NCI-H2227 (cell line): ENCODE measurements around the gene FAM107B.
"Not testable (repeated sequence)": the region's sequence is repeated elsewhere in the genome, so short reads cannot be mapped to it uniquely, and the experiment has no call there.

Experiments used
- DNase-seq: peaks from one replicate; lab custom pipeline; 2025; ENCODE audit not compliant: unreplicated experiment; lab: John Stamatoyannopoulos, UW

The FAM107B gene

DNA sequence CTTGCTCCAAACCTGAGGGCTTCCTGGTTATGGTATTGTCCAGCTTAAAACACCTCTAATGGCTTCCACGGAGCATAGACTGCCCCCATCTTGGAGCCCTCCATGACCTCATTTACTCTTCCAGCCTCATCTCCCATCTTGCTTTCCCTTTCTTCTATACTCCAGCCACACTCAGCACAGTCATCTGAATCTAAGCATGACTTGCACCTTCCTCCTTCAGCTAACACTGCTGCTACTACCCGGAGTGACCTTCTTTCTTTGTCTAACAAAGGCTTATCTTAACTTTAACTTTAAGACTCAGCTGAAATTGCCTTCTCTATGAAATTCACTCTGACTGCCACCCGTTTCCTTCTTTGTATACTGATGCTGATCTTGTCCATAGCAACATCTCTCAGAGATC is 135.1 kb downstream of the FAM107B start:
- no peak for DNase-seq

DNA sequence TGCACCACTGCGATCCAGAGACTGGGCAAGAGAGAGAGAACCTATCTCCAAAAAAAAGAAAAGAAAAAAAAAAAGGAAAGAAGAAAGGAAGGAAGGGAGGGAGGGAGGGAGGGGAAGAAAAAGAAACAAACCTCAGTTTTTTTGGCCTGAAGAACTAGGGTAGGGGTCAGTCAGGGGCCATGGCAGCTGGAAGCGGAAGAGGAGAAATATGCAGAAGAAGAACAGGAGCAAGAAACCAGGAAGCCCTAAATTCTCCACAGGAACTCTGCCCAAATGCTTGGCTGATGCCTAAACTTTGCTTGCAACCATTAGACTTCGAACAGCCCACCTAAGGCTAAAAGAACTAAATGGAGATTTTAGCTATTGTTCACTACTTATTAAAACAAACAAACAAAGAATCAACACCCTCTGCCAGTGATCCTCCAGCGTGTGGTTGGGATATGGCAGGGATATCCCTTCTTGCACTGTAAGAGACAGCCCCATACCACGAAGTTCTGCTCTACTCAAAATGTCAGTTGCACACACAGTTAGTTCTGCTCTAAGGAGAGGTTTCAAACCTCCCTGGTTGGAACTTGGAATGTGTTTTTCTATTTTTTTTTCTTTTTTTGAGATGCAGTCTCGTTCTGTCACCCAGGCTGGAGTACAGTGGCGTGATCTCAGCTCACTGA is 139.5 kb downstream of the FAM107B start:
- no peak for DNase-seq

DNA sequence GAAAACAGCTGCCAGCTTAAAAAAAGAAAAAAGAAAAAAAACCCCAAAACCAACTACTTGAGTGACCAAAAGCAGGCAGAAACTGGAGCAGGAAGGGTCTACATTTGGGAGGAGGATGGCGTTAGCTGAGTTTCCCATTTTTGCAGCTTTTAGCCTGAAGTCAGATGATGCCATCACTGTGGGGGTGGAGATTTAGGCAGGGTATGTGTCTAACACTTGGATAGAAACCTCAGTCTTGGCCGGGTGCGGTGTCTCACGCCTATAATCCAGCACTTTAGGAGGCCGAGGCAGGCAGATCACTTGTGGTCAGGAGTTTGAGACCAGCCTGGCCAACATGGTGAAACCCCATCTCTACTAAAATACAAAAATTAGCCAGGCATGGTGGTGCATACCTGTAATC is 140.1 kb downstream of the FAM107B start:
- not testable (repeated sequence) for DNase-seq

DNA sequence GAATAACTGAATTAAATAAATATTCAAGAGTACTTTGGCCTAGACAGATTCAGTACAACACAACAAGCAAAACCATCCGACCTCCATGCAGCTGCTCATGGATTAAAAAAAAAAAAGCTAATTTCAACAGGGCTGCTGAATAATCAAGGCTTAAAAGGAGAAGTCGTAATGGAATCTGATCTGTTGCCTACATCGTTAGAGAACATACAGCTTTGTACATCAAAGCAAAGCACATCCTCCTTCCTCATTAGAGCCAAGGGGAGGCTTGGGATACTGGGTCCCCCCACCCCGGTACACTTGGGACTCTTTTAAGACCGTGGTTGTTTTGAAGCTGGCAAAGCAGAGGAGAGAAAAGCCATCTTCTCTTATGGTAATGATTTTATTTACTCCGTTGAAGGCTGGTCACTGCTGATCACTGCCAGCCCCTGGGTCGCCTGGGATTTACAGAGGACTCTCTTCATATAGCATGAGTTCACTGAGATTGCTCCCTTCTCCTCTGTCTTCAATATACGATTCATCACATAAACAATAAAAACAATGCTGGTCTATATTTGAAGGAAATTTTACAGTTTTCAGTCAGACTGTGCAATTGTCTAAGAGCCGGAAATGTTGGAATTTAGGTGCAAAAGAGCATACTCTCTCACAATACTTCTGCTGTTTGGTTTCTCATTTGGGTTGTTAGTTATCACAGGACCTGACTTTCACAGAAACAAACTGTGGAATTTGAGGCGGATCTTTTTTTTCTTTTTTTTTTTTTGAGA is 148.8 kb downstream of the FAM107B start:
- DNase-seq: no peak

DNA sequence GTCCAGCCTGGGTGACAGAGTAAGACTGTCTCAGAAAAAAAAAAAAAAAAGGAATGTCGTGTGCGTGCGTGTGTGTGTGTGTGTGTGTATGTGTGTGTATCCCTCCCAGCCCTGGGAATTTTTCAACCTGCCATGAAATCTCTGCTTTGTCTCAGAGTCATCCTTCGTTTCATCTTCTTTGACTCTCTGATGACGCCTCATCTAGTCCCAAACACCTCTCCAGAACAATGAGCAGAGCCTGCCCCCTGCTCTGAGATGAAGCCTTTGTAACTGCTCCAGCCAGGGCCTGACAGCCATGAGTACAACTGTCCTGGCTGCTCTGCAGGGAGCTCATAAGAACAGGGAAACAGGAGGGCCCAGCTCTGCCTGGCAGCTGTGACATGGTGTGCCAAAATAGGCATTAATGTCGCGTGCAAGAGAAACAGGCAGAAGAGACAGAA is 149.5 kb downstream of the FAM107B start:
- peak; percentile 30 for DNase-seq

DNA sequence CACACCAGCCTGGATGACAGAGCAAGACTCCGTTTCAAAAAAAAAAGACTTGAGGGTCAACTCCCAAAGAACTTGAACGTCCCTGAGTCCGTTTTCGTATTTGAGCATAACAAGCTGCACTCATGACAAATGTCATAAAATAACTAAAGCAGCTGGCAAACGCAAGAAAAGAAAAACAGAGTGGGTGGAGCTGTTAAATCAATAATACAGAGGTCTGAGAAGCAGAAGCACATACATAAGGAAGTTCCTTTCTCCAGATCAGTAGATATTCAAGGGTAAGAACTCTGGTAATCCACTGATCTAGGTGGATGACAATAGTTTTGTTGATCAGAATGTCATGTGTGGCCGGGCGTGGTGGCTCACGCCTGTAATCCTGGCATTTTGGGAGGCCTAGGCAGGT is 150.1 kb downstream of the FAM107B start:
- no peak for DNase-seq

DNA sequence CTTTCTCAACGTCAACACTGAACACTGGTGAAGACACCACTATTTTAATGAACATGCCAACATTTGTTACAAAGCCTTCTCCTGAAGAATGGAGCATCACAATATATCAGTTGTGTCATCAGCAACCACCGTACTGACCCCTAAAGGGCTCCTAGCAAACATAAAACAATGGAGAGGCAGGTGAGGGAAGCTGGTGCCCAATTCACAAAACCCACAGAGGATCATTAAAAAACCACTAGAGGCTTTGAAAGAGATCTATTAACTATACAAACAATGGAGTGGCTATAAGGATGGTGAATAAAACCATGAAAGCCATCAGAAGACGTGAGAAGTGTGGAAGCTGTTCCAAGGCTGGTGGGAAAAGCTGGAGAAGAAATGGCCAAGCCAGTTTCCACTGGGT is 150.8 kb downstream of the FAM107B start:
- no peak for DNase-seq

DNA sequence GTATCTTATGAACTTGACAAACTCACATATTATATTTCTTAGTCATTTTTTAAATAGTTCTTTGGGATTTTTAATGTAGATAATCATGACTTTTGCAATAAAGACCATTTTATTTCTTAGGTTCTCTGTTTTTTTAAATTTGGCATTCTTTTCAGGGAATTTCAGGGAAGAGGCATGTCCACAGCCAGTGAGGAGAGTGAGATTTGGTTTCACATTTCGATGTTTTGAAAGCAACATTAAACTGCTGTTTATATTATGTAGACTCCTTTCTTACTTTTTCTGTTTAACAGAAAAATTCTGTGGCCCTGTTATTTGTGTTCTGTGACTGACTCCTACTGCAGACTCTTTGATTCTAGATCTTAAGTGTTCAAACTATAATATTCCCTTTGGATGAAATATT is 153.7 kb downstream of the FAM107B start:
- DNase-seq: no peak

DNA sequence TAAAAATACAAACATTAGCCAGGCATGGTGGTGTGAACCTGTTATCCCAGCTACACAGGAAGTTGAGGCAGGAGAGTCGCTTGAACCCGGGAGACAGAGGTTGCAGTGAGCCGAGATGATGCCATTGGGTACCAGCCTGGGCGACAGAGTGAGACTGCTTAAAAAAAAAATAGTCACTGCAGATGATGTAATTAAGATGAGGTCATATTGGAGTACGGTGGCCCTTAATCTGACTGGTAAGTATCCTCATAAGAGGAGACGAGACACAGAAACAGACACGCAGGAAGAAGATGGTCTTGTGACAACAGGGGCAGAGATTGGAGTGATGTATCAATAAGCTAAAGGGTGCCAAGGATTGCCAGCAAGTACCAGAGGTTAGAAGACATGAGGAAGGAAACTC is 156.0 kb downstream of the FAM107B start:
- no peak for DNase-seq

DNA sequence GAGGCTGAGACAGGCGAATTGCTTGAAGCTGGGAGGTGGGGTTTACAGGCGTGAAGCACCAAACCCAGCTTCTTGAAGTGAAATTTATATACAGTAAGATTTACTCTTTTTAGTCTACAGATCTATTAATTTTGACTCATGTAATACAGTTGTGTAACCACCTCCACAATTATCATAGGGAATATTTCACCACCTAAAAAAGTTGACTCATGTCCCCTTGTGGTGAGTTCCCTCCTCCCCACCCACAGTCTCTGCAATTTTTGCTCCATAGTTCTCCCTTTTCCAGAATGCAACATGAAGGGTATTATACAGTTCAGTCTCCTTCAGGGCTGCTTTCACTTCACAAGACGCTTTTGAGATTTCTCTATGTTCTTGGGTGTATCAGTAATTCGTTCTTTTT is 156.8 kb downstream of the FAM107B start:
- no peak for DNase-seq

DNA sequence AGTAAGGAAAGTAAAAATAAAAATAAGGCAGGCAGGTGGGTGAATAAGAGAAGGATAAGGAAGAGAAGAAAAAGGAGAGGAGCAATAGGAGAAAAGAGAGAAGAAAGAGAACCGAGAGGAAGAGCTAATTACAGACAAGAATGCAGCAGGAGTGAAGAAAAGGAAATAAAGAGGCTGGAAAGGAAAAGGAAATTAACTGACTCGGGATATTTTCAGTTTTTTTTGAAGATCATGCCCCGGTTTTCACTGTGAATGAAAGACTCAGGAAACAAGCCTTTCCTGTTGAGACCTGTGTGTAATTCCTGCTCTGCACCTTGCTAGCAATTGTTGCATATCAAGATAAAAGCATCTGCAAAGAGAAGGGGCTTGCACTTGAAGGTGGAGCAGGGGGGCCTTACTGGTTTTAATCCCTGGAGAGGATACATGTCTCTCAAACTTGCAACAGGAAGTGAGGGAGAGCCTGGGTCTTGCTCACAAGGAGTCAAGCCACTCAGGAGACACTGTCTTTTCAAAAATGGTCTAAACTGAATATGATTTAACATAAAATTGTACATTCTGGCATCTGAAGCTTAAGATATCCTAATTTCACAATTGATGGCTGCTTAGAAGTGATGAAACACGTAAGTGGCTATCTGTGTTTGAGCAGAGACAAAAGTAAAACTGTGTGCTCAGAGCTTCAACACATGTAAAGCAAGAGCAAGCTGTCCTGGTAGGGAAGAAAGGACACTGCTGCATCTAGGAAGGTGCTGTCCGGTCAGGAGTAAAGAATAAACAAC is 157.6 kb downstream of the FAM107B start:
- DNase-seq: no peak

DNA sequence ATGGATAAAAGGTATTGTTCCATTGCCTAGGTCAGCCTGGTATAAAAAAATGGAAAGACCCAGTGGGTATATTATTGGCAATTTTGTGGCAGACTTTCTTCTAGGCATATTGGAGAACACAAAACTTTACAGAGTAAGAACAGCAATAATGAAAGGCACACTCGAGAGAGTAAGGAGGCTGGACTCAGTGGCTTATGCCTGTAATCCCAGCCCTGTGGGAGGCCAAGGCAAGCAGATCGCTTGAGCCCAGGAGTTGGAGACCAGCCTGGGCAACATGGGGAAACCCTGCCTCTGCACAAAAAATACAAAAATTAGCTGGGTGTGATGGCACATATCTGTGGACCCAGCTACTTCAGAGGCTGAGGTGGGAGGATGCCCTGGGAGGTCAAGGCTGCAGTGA is 158.2 kb downstream of the FAM107B start:
- DNase-seq: no peak

DNA sequence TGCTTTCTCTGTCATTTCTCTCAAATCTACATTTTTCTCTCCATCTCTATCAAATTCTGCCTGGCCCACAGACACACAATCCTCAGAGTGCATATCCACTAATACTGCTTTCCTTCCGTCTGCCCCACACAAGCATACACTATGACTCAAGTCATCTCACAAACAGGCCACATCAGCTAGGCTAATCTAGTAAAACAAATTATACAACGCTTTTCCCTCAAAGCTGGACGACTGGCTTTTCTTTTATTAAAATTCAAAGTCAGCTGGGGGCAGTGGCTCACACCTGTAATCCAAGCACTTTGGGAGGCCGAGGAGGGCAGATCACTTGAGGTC is 161.1 kb downstream of the FAM107B start:
- DNase-seq: no peak

DNA sequence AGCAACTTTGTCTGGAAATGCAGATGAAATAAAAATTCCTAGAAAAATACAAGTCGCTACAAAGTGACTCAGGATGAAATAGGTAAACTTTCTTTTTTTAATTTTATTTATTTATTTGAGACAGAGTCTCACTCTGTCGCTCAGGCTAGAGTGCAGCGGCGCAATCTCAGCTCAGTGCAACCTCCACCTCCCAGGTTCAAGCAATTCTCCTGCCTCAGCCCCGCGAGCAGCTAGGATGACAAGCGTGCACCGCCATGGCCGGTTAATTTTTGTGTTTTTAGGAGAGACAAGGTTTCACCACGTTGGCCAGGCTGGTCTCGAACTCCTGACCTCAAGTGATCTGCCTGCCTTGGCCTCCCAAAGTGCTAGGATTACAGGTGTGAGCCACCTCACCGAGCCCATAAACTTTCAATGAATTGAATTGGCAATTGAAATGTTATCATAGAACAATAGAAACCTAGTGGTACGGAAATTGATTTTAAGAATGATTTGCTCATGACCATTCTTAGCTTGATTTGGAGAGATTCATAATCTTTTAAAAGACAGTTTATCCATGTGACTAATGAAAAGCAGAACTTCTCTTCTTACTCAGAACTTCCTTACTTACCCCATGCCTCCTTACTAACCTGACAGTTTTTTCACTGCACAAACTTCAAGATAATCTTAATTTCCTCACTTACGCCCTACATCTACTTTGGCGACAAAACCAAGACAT is 161.7 kb downstream of the FAM107B start:
- DNase-seq: no peak

DNA sequence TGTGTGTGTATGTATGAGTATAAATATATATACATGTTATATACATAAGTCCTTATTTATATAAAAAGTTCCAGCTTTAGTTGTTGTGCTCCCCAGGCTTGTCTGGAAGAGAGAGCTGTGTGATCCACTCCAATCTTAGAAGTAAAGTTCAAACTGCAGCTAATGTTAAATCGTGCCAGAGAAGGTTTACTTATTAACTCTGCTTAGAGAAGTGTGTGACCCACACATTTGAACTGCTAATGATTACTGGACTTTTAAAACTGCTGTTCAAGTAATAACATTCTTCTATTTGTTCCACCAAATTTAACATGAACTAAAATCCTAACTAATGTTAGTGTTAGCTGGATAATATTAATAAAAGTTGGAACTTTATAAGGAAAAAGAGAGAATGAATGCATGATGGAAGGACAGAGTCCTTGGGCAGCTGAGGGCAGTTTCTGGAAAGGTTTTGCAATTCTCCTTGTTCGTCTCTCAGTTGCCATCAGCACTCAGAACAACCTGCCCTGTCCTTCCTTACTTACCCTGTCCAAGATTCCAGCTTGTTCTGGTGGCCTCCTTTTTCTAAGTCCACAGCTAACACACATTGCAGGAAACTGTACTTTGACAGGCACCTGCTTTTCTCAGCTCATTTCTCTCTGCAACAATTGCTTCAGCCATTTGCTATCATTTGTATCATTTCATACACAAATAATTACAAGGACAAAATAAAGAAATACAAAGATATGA is 162.6 kb downstream of the FAM107B start:
- DNase-seq: no peak

DNA sequence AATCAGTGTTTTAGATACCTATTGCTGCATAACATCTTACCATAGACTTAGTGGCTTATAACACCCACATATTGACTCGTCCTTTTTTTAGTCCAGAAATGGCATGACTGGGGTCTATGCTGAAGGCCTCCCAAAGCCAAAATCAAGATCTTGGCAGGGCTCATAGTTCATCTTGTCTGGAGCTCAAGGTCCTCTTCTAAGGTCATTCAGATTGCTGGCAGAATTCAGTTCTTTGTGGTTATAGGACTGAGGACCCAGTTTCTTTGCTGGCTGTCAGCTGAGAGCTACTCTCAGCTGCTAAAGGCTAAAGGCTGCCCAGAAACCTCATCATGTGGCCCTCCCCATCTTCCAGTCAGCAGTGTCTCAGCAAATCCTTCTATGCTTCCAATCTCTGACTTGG is 165.5 kb downstream of the FAM107B start:
- no peak for DNase-seq

DNA sequence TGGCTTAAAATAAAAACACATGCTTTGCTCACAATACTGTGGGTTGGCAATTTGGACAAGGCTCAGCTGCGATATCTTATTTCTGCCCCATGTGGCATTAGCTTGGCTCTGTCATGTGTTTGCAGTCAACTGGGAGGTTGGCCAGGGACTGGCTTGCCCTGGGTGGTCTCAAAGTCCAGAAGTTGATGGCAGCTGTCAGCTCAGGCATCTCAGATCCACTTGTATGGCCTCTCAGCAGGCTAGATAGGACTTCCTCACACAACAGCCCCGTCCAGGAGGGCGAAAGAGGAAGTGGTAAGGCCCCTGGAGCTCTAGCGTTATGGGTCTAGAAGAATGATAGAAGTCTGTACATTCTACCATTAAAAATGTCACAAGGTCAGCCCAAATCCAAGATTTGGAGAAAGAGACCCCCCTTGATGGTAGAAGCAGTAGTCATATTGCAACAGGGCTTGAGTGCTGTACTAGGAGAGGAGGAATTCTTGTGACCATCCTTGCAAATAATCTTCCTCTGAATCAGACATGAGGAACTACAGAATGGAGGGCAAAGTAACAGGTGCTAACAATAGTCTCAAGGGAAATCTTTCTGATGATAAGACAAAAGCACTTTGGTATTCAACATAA is 166.2 kb downstream of the FAM107B start:
- DNase-seq: no peak

DNA sequence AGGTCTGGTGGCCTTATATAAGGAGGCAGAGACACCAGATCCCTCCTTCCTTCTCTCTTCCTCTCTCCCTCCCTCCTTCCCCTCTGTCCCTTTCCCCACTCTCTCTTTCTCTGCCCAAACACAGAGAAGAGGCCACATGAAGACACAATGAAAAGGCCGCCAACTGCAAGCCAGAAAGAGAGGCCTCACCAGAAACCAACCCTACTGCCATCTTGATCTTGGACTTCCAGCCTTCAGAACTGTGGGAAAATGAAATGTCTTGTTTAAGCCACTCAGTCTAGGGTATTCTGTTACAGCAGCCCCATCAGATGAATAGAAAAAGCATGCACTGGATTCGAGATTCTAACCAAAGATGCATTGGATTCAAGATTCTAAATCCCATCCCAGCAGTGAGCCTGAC is 168.1 kb downstream of the FAM107B start:
- DNase-seq: no peak

DNA sequence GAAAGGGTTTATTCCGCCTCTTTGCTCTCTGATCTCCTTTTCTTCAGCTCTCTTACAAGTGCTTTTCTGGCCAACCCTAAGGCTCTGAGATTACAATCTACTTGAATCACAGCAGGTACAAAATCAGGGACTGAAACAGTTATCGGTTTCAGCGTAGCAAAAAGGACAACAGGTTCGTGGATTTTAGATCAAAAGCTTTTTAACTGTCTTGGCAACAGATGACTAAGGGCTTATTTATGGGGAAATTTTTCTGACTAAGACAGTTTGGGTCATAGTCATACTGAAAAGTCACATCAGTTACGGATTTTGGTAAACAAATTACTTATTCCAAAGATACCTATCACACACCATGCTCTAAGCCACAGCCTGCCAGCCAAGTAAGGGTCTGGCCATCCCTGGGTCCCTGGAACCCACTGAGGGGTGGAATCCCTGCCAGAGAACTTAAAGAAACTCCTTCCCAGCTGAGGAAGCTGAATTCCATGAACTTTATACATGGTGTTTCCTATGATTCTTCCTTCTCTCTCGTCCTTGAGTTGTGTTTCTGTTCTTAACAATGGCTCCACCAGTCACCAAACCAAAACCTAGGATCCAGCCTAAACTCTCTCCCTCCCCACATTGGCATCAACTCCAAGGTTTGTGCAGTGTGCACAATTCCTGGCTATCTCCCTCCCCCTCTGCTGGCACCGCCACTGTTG is 169.3 kb downstream of the FAM107B start:
- no peak for DNase-seq
